HEK293T (cell line): ENCODE results near the gene MAFB.

Experiments used
- CTCF ChIA-PET: fragments of 350-600 bp; formaldehyde crosslinking; extraction: SDS; loops from one replicate; lab custom pipeline; 2021; ENCODE audit warnings: antibody characterized with exemption, inconsistent platforms; lab: Yijun Ruan, JAX
- POLR2A ChIA-PET: fragments of 350-600 bp; formaldehyde crosslinking; extraction: SDS; loops from one replicate; lab custom pipeline; 2020; ENCODE audit warnings: antibody characterized with exemption, inconsistent platforms; lab: Yijun Ruan, JAX
- DNase-seq: peaks from one replicate; pipeline ENCODE4 v3.0.0; 2012; ENCODE audit warnings: mixed read lengths; ENCODE audit errors: extremely low spot score
- ARNT ChIP-seq: fragments of 450-650 bp; IDR thresholded peaks from 2 replicates; pipeline ENCODE4 v1.6.1; 2017; ENCODE audit warnings: mild to moderate bottlenecking
- BHLHE40 ChIP-seq: fragments of 450-650 bp; IDR thresholded peaks from 2 replicates; pipeline ENCODE4 v1.6.1; 2016; ENCODE audit warnings: mild to moderate bottlenecking, moderate library complexity, borderline replicate concordance
- CTBP1 ChIP-seq: fragments of 450-650 bp; IDR thresholded peaks from 2 replicates; pipeline ENCODE4 v1.6.1; 2016; ENCODE audit warnings: borderline replicate concordance
- ELF4 ChIP-seq: fragments of 450-650 bp; IDR thresholded peaks from 2 replicates; pipeline ENCODE4 v1.6.1; 2017; ENCODE audit warnings: antibody characterized with exemption
- FOXA1 ChIP-seq: fragments of 450-650 bp; IDR thresholded peaks from 2 replicates; pipeline ENCODE4 v1.6.1; 2016; ENCODE audit warnings: mild to moderate bottlenecking
- FOXK2 ChIP-seq: fragments of 450-650 bp; IDR thresholded peaks from 2 replicates; pipeline ENCODE4 v1.6.1; 2016; ENCODE audit warnings: mild to moderate bottlenecking
- FOXM1 ChIP-seq: fragments of 450-650 bp; IDR thresholded peaks from 2 replicates; pipeline ENCODE4 v1.6.1; 2017; ENCODE audit warnings: mild to moderate bottlenecking, borderline replicate concordance
- HDGF ChIP-seq: fragments of 450-650 bp; IDR thresholded peaks from 2 replicates; pipeline ENCODE4 v1.6.1; 2017; ENCODE audit warnings: antibody characterized with exemption, borderline replicate concordance
- L3MBTL2 ChIP-seq: fragments of 450-650 bp; conservative IDR thresholded peaks from 2 replicates; pipeline ENCODE4 v1.6.1; 2016; ENCODE audit warnings: mild to moderate bottlenecking
- LEF1 ChIP-seq: fragments of 450-650 bp; IDR thresholded peaks from 2 replicates; pipeline ENCODE4 v1.6.1; 2017; ENCODE audit warnings: mild to moderate bottlenecking, borderline replicate concordance
- NFRKB ChIP-seq: fragments of 450-650 bp; IDR thresholded peaks from 2 replicates; pipeline ENCODE4 v1.6.1; 2016; ENCODE audit warnings: mild to moderate bottlenecking, moderate library complexity
- SP1 ChIP-seq: fragments of 450-650 bp; IDR thresholded peaks from 2 replicates; pipeline ENCODE4 v1.6.1; 2017
- SUZ12 ChIP-seq: fragments of 450-650 bp; IDR thresholded peaks from 2 replicates; pipeline ENCODE4 v1.6.1; 2016; ENCODE audit warnings: mild to moderate bottlenecking
- TARDBP ChIP-seq: fragments of 450-650 bp; IDR thresholded peaks from 2 replicates; pipeline ENCODE4 v1.6.1; 2016
- ZNF384 ChIP-seq: fragments of 450-650 bp; IDR thresholded peaks from 2 replicates; pipeline ENCODE4 v1.6.1; 2016
- TF ChIP-seq, protein P1 (sequence below): fragments of 450-650 bp; IDR thresholded peaks from 2 replicates; pipeline ENCODE4 v1.6.1; 2016

The MAFB gene

DNA sequence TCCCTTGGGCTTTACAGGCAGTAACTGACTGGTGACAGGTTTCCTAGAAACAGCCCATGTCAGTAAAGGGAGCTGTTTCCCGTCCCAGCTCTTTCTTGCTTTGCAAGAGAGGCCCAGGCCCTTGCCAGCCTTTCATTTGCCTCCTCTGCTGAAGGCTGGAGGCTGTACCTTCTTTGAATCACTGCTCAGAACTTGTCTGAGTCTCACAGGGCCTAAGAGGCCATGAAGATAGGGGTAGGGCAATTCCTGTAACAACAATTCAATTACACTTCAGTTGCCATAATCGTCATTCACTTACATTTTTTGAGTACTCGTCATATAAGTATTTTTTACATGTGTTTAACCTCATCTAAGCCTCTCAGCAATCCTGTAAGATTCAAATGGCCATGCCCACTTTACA lies 25.9 kb upstream of the MAFB start:
- no peak for TF ChIP-seq NFRKB
- no peak for TF ChIP-seq SUZ12
- TF ChIP-seq HDGF: no peak
- CTCF ChIA-PET: no interaction called here
- POLR2A ChIA-PET: no interaction called here

DNA sequence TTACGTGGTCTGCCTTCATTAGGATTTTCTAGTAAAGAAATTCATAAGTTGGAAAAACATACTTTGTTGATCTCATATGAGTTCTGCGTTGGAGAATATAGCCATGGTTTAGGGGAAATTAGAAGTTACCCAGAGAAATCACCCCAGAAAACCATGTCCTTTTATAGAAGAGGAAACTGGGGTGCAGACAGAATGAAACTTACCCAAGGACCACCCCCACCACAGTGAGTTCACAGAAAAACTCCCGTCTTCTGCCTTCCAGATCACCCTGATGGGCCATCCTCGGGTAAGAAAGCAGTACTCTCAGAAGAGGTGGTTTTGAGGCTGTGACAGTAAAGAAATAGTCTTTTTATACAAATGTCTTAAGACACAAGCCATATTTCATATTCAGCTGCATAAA lies 25.1 kb upstream of the MAFB start:
- POLR2A ChIA-PET: no interaction called here
- DNase-seq: no peak
- TF ChIP-seq CTBP1 (no peak), ARNT (no peak), SUZ12 (no peak), FOXA1 (no peak), FOXM1 (no peak), TARDBP (no peak), ELF4 (no peak), ZNF384 (no peak), BHLHE40 (no peak), HDGF (no peak), SP1 (no peak), L3MBTL2 (no peak), NFRKB (no peak), FOXK2 (no peak), LEF1 (no peak)
- TF ChIP-seq, protein P1, sequence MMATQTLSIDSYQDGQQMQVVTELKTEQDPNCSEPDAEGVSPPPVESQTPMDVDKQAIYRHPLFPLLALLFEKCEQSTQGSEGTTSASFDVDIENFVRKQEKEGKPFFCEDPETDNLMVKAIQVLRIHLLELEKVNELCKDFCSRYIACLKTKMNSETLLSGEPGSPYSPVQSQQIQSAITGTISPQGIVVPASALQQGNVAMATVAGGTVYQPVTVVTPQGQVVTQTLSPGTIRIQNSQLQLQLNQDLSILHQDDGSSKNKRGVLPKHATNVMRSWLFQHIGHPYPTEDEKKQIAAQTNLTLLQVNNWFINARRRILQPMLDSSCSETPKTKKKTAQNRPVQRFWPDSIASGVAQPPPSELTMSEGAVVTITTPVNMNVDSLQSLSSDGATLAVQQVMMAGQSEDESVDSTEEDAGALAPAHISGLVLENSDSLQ: no peak
- CTCF ChIA-PET: no interaction called here

More for the DNA sequence above, 25.9 kb upstream of the MAFB start:
- no peak for DNase-seq

DNA sequence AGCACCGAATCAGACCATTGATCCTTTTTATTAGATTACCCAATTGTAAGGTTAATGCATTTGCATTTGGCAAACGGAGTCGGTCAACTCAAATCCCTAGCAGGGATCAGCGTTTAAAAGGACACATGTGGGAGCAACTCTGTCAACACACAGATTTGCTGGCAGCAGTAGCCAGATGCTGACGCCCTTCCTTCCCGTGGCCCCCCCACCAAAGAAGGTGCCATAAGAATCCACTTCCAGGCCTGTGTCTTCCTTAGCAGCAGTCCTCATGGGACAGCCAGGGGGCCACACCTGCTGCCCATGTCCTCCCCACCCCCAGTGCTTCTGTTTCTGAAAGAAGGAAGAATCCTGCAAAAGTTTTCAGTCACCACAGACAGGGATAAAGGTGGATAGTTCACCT lies 24.5 kb upstream of the MAFB start:
- DNase-seq: no peak
- ChIA-PET POLR2A (no interaction called here), CTCF (no interaction called here)
- TF ChIP-seq, protein P1: no peak
- no peak for TF ChIP-seq LEF1
- no peak for TF ChIP-seq SP1
- no peak for TF ChIP-seq ELF4
- TF ChIP-seq L3MBTL2: no peak
- TF ChIP-seq NFRKB: no peak
- TF ChIP-seq FOXM1: no peak
- no peak for TF ChIP-seq BHLHE40
- TF ChIP-seq TARDBP: no peak
- TF ChIP-seq ZNF384: no peak
- TF ChIP-seq CTBP1: no peak
- TF ChIP-seq SUZ12: no peak
- no peak for TF ChIP-seq FOXK2
- no peak for TF ChIP-seq ARNT
- no peak for TF ChIP-seq FOXA1
- TF ChIP-seq HDGF: no peak

DNA sequence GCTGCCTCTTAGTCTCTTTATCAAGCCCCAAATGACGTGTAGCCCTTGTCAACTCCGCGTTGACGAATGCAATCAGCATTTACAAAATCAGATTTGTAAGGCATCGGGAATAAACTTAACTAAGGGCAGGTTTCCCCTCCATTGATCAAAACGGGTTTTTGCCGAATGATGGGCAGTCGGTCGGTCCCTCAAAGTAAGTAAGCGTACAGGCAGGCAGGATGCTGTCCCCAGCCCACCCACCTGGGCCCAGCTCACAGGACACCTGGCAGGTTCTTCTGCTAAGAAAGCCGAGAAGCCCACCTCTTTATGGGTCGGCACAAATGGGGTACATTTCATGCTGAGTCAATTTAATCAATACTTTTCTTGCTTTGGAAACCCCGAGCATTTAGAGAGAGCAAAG lies 22.0 kb upstream of the MAFB start:
- CTCF ChIA-PET: no interaction called here
- no peak for DNase-seq
- POLR2A ChIA-PET: no interaction called here
- TF ChIP-seq FOXM1: no peak
- no peak for TF ChIP-seq FOXK2
- TF ChIP-seq SP1: no peak
- TF ChIP-seq L3MBTL2: no peak
- no peak for TF ChIP-seq SUZ12
- TF ChIP-seq NFRKB: no peak
- no peak for TF ChIP-seq ELF4
- no peak for TF ChIP-seq CTBP1
- TF ChIP-seq LEF1: no peak
- no peak for TF ChIP-seq ZNF384
- TF ChIP-seq, protein P1: no peak
- TF ChIP-seq ARNT: no peak
- no peak for TF ChIP-seq BHLHE40
- TF ChIP-seq TARDBP: no peak
- TF ChIP-seq HDGF: no peak
- no peak for TF ChIP-seq FOXA1

DNA sequence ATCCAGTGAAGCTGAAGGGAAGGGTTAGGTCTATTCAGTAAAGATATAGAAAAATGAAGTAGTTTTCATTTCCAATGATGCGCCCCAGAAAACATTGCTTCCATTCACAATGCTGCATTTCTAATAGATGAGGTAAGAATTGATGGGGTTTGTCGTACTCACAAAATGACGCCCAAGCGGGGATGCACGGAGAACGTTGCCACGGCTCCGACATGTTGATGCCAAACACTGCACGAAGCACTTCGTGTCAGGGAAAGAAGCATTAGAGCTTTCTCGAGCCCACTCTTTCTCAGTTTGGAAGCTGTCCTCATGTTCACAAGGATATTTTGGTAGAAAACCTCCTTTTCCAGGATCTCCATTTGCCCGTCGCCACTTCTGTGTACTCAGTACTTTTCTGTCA lies 21.6 kb upstream of the MAFB start:
- ChIA-PET POLR2A (no interaction called here), CTCF (no interaction called here)
- no peak for DNase-seq
- TF ChIP-seq FOXA1 (no peak), FOXM1 (no peak), ARNT (no peak), SP1 (no peak), CTBP1 (no peak), BHLHE40 (no peak)
- TF ChIP-seq, protein P1: no peak
